Lung (tissue), 12 donors: ENCODE measurements around the gene ADAMTS2. TPM values are rescaled to one million over a fixed set of nuclear protein-coding genes. Genes with fewer than 3 reads are reported as not detected.

ENCODE experiments used
- ATAC-seq: fragments of 200-7000 bp; cut with Tn5 transposase; one replicate; pipeline ENCODE4 v1.9.1; 2020; ENCODE audit warnings: moderate number of reproducible peaks; ENCODE audit not compliant: insufficient read depth, low FRiP score
- DNase-seq, 3 donors: peaks; one replicate each; pipeline ENCODE4 v3.0.0-alpha.2; 2013 to 2017
- H3K27ac ChIP-seq, 2 donors: one replicate each; pipeline ENCODE4 v1.5.1; 2013; ENCODE audit warnings: mild to moderate bottlenecking in 2 of 2, moderate library complexity in 2 of 2, control low read depth in 1 of 2, inconsistent platforms in 1 of 2, low read depth in 1 of 2, low read length in 1 of 2
- H3K27me3 ChIP-seq, 3 donors: one replicate each; pipeline ENCODE4 v1.5.1; 2013; ENCODE audit warnings: low read length in 2 of 3; ENCODE audit not compliant: control insufficient read depth in 3 of 3, insufficient read depth in 3 of 3
- H3K36me3 ChIP-seq, 4 donors: one replicate each; pipeline ENCODE4 v1.5.1; 2013; ENCODE audit warnings: low read length in 4 of 4, mild to moderate bottlenecking in 1 of 4, moderate library complexity in 1 of 4; ENCODE audit not compliant: control insufficient read depth in 4 of 4, insufficient read depth in 4 of 4
- H3K4me1 ChIP-seq, 5 donors: one replicate each; pipeline ENCODE4 v1.5.1; 2013; ENCODE audit warnings: low read length in 5 of 5, mild to moderate bottlenecking in 2 of 5, moderate library complexity in 1 of 5; ENCODE audit not compliant: control insufficient read depth in 5 of 5, insufficient read depth in 5 of 5
- H3K4me3 ChIP-seq: one replicate; pipeline ENCODE4 v1.5.1; 2013; ENCODE audit warnings: mild to moderate bottlenecking, control low read depth, moderate library complexity
- H3K9ac ChIP-seq, 2 donors: one replicate each; pipeline ENCODE4 v1.5.1; 2013; ENCODE audit warnings: low read length in 2 of 2, control low read depth in 1 of 2; ENCODE audit not compliant: insufficient read depth in 1 of 2
- H3K9me3 ChIP-seq, 4 donors: one replicate each; pipeline ENCODE4 v1.5.1; 2013; ENCODE audit warnings: low read length in 3 of 4, mild to moderate bottlenecking in 1 of 4, moderate library complexity in 1 of 4; ENCODE audit not compliant: control insufficient read depth in 4 of 4, insufficient read depth in 3 of 4
- CTCF ChIP-seq: IDR thresholded peaks from 2 replicates; pipeline ENCODE4 v1.5.1; 2012; ENCODE audit warnings: mild to moderate bottlenecking; ENCODE audit errors: control extremely low read depth, extremely low read depth
- WGBS, 2 donors: extraction: QIAGEN DNeasy Blood & Tissue Kit; methylation state at CpG; one replicate each; pipeline ENCODE4 v1.1.7; 2013; 5-methylcytosine and 5-hydroxymethylcytosine counted together
- polyA plus RNA-seq, 2 donors: library from polyadenylated mRNA; stranded (reverse); fragments of 200-250 nt; gene quantifications; one replicate each; pipeline ENCODE4 v1.2.1, GENCODE V29; 2013
- total RNA-seq, 2 donors: library from RNA; depleted of rRNA in 1 of 2; stranded (reverse); fragments of >200 nt in 1 of 2; gene quantifications; one replicate each; pipeline ENCODE4 v1.2.1, GENCODE V29; 2014 to 2021
- donor health status: control.
- donor health status: control.
- donor health status: Bipolar disorder and iron deficiency.
- donor health status: healthy.
- donor health status: DM: yes; HTN: yes; CAD: no.

ADAMTS2 gene
- total and polyA plus RNA-seq, 4 donors = 9.3 to 45.5 (median 28.7) TPM

DNA sequence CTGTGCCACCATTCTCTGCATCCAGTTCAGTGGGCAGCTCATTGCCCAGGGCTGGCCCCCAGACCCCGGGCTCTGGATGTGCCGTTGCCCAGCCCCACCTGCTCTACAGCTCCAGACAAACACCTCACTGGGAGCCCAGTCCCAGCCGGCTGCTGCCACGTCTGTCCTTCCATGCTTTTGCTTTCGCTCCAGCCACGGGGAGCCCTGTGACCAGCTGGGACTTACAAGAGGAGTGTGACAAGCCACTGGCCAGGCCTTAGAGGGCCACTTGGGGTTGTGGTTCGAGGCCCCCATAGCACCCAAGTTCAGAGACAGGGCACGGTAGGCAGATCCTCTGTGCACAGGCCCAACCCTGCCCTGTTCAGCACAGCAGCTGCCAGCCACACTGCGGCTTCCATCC is 142.0 kb downstream of the ADAMTS2 start:
- DNase-seq = no peak
- H3K9me3 ChIP-seq = no peaks in the 10 kb centered on the region
- no peak for TF ChIP-seq CTCF
- WGBS, 2 donors = 75 to 90% methylated on average over 9 of the region's 9 CpGs
- peaks cover 0 to 3% (median 1%) of the 10 kb centered on the region in 4 donors for H3K36me3 ChIP-seq
- ATAC-seq = no peak
- H3K4me3 ChIP-seq = no peak overlapping the region
- no peaks in the 10 kb centered on the region for H3K4me1 ChIP-seq
- H3K27ac ChIP-seq = no peak overlapping the region
- H3K27me3 ChIP-seq = no peaks in the 10 kb centered on the region
- no peak overlapping the region for H3K9ac ChIP-seq

- 72 to 84% methylated on average over 16 of the region's 16 CpGs for WGBS, 2 donors
- DNase-seq = no peak
- H3K4me3 ChIP-seq = no peak overlapping the region
These were observed 143.3 kb downstream of the ADAMTS2 start for GRCh38 chr5:179201986-179202385.

DNA sequence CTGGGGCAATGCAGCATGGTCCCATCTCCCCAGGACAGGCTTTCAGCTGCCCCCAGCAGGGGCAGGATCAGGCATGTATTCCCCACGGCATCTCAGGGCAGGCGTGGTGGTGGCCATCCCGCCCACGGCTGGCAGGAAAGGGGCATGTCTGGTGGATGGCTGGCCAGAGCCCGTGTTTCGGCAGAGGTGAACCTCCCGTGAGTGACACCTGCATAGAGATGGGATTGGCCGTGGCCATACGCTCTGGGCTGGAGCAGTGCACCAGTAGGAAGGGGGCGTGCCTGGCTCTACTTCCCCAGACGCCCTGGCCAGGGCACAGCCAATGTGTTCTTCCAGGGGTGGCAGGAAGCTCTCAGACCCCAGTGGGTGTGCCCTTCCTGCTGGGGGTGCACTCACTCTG is 146.0 kb downstream of the ADAMTS2 start:
- Histone ChIP-seq H3K9me3 (no peaks in the 10 kb centered on the region), H3K9ac (no peak overlapping the region), H3K4me3 (no peak overlapping the region), H3K27me3 (no peaks in the 10 kb centered on the region), H3K4me1 (peaks cover 0 to 4% (median 0%) of the 10 kb centered on the region in 5 donors), H3K36me3 (peaks cover 0 to 3% (median 1%) of the 10 kb centered on the region in 4 donors), H3K27ac (no peak overlapping the region)
- no peak for DNase-seq
- TF ChIP-seq CTCF = no peak
- WGBS, 2 donors = 88 to 99% methylated on average over 11 of the region's 11 CpGs
- ATAC-seq = no peak

More at GRCh38 chr5:179201986-179202385, 143.3 kb downstream of the ADAMTS2 start:
- Histone ChIP-seq H3K4me1 (no peaks in the 10 kb centered on the region), H3K9me3 (no peaks in the 10 kb centered on the region), H3K27ac (no peak overlapping the region), H3K36me3 (peaks cover 0 to 3% (median 1%) of the 10 kb centered on the region in 4 donors), H3K9ac (no peak overlapping the region), H3K27me3 (no peaks in the 10 kb centered on the region)
- no peak for TF ChIP-seq CTCF
- ATAC-seq = no peak

DNA sequence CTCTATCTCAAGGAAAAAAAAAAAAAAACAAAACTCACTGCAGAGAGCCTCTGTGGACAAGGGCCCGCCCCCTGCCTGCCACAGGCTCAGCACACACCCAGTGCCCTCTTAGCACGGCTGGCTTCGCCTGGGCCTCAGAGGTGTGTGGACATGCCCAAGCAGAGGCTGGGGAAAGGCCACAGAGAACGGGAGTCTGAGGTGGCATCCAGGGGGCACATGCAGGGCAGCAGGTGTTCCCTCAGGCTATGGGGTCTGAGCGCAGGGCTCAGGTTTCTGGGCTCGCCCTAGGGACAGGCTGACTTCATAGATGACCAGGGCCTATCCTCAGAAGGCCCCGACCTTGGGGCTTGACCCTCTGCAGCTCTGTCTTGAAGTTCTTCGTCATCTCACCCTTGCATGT is 146.4 kb downstream of the ADAMTS2 start:
- Histone ChIP-seq H3K27ac (no peak overlapping the region), H3K27me3 (no peaks in the 10 kb centered on the region), H3K9me3 (no peaks in the 10 kb centered on the region), H3K9ac (no peak overlapping the region), H3K4me1 (peaks cover 0 to 4% (median 0%) of the 10 kb centered on the region in 5 donors), H3K4me3 (no peak overlapping the region), H3K36me3 (peaks cover 0 to 3% (median 1%) of the 10 kb centered on the region in 4 donors)
- TF ChIP-seq CTCF = no peak
- no peak for ATAC-seq
- WGBS, 2 donors = 85 to 90% methylated on average over 8 of the region's 8 CpGs
- DNase-seq = no peak
